UCSD-AML1 (cell line): ENCODE data around the gene PLA2G6.
"Not testable (repeated sequence)": the region's sequence is repeated elsewhere in the genome, so short reads cannot be mapped to it uniquely, and the experiment has no call there.

Experiments
- DNase-seq: peaks from one replicate; lab custom pipeline; 2025; ENCODE audit not compliant: unreplicated experiment; lab: John Stamatoyannopoulos, UW

PLA2G6 gene

DNA sequence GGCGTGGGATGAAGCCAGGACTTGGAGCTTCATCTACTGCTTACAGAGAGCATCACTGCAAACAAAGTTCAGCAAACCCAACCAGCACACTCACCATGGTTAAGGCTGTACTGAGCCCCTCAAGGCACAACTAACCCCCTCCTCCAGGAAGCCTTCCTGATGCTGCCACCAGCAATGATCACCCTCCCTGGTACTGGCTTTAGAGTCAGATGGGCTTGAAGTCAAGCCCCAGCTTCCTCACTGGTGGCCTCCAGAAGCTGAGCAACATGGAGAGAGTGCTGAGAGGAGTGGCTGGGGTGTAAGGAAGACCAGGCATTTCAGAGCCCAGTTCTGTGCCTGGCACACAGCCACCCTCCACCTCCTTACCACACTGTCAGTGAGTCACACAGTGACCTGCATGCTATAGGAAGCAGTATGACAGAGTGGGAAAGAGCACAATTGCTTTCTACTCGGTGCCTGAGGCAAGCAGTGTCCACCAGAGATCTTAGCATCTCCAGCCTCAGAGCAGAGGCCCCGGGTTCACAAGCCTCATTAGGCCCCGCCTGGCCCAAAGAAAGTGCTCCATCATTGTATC lies 46.4 kb downstream of the PLA2G6 start:
- no peak for DNase-seq

DNA sequence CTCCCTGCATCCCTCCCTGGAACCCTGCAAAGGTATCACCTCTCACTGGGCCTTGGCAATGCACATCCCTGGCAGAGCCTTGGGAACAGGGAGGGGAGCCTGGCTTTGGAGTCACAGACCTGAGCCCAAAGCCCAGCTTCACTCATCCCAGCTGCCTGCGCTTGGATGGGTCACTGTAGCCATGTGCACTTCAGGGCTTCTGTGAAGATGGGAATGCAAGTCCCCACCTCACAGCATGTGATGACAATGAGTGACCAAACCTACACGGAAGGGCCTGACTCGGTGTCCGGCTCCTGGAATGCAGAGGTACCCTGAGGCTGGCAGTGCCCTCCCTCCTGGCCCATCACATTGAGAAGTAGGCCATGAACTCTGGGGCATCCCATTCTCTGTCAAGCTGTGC lies 48.3 kb downstream of the PLA2G6 start:
- no peak for DNase-seq

DNA sequence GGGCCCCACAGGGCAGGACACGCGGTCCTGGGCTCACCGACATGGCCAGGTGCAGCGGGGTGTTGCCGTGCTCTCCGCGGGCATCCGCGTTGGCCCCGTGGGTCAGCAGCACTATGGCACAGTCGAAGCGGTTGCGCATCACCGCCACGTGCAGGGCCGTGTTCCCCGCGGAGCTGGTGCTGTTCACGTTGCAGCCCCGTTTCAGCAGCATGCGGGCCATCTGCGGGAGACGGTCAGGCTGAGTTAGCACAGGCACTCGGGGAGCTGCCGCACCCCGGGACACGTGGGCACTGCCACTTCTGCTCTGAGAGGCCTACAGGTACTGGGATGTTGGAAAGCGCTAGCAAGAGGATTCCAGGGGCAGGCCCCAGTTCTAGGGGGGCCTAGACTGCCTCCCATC lies 48.8 kb downstream of the PLA2G6 start:
- no peak for DNase-seq

DNA sequence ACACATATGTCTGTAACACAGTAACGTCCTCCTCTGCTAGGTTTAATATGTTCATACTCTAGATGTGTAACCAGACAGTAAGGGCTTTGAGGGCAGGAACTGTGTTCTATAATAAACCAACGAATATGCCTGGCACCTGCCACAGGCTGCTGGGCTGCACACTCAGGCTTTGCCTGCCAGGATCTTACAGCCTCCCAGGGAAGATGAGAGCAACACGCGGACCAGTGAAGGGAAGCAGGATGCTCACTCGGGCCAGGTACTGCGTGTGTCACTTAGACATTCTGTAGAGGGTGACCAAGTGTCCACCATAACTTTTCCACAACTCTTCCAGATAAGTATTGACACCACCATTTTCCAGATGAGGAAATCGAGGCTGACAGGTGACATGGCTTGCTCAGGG lies 49.5 kb downstream of the PLA2G6 start:
- DNase-seq: no peak

DNA sequence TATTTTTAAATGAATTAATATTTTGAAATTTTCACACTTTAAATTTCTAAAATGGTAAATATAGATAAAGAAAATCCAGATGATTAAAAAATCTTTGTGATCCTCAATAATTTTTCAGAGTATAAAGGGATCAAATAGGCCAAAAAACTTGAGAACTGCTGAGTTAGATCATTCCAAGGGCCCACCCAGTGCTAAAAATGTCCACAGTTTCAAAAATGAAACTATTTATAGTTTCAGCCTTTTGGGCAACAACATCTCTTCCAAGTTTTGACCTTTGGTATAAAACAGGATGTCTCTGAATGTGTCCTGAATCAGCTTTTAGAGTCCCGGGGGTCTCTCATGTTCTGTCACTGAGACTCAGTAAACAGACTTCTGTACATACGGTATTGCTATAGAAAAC lies 50.2 kb downstream of the PLA2G6 start:
- no peak for DNase-seq

DNA sequence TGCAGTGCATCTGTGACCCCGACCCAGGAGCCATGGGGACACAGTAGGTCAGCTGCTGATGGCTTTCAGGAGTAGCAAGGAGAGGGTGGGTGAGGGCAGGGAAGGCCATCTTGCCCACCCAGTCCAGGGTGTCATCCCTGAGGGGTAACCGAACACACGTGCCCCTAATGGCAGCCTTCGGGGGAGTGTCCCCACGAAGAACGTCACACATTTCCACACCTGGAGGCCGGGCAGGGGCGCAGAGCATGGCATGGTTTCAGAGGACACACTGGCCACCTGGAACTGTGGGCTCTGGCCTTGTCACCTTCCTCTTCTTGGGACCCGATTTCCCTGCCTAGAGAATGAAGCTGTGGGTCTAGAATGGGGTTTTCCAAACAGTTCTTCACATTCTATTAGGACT lies 51.8 kb downstream of the PLA2G6 start:
- DNase-seq: no peak

DNA sequence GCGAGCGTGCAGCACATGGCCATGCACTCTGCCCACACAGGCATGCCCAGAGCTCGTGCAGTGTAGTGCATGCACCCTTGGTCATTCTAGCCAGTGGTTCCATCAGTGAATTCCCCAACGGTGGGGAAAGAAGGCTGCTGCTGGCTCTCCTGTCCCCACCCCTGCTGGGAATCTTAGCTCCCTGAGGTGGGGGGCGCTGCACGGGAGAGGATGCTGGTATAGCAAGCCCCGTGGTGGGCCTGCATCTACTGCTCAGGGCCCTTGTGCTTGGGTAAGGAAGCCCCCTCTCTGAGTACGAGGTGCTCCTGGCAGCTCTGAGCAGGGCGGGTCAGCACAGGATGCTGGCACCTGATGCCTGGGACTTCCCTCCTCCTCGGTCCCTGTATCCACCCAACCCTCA lies 52.6 kb downstream of the PLA2G6 start:
- DNase-seq: no peak

DNA sequence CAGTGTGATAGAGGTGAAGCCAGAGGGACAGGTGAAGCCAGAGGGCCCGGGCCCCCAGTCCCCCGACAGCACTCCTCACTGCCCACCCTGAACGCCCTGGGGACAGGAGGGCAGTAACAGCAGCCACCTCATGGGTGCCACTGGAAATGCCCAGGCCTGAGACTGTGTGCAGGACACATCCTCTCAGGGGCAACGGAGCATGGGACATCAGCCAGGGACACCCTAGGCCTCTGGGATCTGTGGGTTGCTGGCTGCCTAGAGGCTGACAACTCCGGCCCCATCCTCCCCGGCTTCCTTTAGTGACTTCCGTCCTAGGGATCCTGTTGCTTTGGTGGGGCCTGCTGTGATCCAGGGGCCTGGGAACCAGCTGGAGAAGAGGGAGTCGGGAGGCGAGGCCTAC lies 53.8 kb downstream of the PLA2G6 start:
- no peak for DNase-seq

DNA sequence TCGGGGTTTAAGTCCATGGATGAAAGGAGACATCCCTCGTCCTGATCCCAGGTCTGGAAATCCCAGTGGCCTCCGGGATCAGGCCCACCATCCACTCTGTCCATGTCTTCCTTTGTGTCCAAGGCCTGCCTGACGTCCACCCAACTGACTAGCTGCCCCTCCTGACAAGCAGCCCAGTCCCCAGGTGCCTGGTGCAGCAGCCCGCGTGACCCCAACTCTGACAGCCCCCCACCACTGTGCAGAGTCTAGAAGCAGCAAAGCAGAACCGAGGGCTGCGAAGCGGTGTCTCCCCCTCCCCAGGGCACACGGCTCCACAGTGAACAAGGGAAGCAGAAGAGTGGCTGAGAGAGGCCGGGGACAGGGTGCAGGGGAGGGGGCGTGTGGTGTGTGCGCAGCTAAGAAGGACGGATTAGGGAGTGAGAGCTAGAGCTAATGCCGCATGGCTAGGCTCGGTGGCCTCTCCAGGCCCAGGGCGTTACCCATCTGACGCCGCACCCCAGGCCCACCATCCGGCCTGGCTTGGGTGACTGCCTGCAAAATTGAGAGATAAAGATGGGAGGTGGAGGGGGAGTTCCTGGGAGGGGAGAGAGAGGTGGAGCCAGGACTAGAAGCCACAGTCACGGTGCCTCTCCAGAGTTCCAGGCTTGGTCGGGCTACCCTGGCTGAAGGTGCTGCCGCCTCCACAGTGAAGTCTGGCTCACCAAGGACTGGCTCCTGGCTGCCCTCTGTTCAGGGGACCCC lies 54.5 kb downstream of the PLA2G6 start:
- no peak for DNase-seq

DNA sequence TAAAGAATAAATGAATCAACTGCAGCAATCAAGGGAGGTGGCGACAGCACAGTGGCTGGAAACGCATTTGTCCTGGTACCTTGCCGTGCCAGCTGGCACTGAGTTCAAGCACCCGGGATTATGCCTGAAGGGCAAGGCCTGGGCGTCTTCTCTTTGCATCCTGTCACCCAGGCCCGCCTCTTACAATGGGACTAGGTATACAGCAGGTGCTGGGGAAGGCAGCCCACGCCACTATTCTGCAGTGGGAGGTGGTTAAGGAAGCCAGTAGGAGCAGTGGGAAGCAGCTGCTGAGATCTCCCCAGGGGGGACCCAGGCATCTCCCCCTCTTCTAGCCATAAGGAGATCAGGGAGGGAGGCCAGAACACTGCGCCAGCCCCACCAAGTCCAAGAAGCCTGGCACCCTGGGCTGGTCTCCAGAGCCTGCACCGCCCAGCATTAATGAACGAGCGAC lies 55.9 kb downstream of the PLA2G6 start:
- DNase-seq: no peak

DNA sequence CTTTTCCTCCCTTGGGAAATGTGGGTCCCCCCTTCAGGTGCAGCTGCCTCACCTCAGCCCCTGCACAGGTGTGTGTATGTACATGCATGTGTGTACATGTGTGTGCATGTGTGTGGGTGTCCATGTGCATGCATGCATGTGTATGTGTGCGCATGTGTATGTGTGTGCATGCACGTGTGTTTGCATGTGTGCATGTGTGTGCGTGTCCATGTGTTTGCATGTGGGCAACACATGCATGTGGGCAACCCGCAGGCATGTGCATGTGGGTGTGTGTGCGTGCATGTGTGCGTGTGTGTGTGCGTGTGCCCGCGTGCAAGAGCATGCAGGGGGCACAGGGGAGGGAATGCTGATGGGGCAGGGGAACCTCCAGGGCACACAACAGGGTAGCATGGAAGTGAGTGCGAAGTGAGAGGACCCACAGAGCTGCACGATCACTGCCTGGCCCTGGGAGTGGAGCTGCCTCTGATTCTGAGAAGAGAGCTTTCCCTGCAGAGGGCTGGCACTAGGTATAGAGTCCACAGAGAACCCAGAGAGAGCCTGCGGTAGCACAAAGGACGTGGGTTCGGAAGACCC lies 56.5 kb downstream of the PLA2G6 start:
- DNase-seq: no peak

DNA sequence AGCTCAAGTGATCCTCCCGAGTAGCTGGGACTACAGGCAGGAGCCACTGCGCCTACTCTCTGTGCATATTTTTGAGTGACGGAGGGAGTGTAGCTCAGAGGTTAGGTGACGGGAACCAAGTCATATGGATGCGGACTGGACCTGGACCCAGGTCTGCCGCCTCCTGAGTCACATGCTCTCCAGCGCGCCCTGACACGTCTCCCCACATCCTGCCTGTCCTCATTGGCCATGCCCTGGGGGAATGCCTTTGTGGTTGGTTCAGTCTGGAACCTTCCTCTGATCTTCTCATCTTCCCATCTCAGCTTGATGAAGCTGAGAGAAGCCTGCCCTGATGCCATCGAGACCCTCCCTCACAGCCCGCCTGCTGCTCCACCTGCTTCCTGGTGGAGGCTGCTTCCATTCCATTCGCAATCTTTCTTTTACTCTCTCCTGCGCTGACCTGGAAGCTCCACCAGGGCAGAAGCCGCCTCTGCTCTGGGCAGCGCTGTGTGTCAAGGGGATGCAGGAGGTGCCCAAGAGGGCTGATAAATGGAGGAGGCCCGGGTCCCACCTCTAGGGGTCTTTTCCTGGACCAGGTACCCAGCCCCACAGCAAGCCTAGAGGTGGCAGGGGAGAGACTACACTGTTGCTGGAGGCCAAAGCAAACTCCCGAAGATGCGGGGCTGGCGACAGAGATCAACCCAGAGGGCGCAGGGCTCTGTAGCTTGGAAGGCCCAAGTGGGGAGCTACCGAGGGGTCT lies 57.2 kb downstream of the PLA2G6 start:
- DNase-seq: no peak

DNA sequence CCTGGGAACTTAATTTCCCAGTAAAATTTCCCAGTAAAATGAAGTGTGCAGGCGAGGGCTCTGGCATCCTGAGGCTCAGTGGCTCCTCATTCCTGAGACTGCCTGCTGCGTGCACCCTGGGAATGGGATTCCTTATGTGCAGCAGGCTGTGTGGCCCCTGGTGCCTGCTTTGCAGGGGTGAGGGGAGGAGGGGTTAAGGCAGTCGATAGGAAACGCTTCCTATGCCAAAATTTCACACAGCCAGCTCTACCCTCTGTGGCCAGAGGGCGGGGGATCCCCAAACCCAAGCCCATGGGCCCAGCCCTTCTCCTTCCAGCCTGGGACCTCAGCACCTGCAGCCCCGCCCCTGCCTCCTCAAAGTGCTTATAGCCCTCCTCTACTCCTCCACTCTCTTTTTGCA lies 59.0 kb downstream of the PLA2G6 start:
- DNase-seq: no peak

DNA sequence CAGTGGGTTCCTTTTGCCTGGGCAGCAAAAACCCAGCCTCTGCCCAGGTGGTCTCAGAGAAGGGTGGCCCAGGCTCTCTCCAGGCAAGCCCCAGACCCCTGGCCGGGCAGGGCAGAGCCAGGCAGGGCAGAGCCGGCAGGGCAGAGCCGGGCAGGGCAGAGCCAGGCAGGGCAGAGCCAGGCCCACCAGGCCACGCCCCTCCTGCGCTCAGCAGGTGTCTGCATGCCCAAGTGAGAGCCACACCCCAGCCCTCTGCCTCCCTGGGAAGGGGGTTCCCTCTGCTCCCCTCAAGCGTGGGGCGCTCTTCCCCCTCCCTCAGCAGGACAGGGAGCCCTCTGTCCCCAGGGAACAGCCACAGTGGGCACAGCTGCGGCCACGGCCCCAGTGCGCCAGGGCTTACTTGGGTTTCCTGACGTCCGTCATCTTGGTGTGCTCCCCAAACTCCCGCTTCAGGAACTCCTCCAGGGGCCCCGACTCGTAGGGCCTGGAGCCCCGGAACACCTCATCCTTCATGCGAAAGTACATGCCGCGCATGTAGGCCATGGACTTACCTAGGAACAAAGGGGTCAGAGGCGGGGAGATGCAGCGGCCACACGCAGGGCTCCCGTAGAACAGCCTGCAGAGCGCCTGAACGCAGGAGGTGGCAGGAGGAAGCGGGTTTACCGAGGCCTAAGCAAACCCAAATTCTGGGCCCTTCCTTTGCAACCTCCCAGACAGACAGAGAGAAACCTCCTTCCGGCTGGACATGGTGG lies 61.1 kb downstream of the PLA2G6 start:
- DNase-seq: no peak

DNA sequence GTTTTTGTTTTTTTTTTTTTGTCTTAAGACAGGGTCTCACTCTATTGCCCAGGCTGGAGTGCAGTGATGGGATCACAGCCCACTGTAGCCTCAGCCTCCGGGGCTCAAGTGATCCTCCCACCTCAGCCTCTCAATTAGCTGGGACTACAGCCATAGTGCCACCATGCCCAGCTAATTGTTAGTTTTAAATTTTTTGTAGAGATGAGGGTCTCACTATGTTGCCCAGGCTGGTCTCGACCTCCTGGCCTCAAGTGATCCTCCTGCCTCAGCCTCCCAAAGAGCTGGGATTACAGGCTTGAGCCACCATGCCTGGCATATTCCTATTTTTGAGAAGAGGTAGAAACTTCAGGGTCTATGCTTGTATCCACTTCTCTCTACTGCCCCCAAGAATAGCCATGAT lies 62.9 kb downstream of the PLA2G6 start:
- DNase-seq: not testable (repeated sequence)

DNA sequence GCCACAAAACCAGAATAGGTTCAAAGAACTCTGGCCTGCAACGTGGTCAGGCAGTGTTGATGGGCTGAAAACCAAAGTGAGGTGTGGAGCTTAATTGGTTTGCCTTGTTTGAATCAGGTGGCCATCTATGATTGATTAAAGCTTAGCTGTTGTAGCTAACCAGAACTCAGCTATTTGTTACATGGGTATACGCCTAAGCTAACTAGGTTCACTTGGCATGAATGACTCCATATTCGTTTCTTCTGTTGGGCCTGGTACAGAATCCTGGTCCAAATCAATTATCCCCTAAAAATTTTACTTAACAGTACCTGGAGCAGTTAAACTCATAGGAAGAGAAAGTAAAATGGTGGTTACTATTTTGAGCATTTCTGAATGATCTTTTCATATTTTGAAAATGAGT lies 63.4 kb downstream of the PLA2G6 start:
- no peak for DNase-seq

DNA sequence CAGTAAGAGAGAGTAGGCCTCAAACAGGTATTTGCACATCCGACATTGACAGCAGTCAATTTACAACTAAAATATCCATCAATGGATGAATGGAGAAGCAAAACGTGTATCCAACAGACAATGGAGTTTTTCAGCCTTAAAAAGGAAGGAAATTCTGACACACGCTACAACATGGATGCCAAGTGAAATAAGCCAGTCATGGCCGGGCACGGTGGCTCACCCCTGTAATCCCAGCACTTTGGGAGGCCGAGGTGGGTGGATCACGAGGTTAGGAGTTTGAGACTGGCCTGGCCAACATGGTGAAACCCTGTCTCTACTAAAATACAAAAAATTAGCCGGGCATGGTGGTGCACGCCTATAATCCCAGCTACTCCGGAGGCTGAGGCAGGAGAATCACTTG lies 64.1 kb downstream of the PLA2G6 start:
- not testable (repeated sequence) for DNase-seq

DNA sequence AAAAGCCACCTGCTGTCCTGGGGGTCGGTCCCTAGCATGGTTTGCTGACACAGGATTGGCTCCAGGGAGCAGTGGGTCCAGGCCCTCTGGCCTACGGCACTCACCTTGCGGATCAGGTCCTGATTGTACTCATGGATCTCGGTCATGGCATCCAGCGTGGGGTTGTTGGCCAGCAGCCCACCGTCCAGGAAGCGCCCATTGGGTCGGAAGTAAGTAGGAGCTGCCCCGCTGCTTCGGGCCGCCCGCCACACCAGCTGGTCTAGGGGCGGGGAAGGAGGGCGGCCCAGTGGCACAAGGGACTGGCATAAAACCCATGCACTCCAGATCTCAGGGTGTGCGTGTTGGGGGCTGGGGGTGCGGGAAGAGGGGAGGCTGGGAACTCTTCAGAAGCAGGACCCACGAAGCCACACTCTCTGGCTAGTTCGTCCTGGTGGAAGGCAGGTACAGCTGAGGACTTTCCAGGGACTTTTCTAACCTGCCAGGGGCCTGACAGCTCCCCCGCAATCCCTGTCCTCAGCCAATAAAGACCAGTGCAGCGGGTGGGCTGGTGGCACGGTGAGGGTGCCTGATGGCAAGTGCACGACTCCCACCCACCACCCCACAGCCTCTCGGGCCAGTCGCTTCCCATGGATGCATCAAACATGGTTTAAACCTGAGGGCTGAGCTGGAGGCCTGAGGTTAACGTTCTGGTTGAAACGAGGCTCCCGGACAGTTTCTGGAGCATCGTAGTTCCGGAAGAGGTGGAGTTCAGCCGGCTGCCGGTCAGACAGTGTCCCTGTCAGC lies 66.0 kb downstream of the PLA2G6 start:
- DNase-seq: no peak

DNA sequence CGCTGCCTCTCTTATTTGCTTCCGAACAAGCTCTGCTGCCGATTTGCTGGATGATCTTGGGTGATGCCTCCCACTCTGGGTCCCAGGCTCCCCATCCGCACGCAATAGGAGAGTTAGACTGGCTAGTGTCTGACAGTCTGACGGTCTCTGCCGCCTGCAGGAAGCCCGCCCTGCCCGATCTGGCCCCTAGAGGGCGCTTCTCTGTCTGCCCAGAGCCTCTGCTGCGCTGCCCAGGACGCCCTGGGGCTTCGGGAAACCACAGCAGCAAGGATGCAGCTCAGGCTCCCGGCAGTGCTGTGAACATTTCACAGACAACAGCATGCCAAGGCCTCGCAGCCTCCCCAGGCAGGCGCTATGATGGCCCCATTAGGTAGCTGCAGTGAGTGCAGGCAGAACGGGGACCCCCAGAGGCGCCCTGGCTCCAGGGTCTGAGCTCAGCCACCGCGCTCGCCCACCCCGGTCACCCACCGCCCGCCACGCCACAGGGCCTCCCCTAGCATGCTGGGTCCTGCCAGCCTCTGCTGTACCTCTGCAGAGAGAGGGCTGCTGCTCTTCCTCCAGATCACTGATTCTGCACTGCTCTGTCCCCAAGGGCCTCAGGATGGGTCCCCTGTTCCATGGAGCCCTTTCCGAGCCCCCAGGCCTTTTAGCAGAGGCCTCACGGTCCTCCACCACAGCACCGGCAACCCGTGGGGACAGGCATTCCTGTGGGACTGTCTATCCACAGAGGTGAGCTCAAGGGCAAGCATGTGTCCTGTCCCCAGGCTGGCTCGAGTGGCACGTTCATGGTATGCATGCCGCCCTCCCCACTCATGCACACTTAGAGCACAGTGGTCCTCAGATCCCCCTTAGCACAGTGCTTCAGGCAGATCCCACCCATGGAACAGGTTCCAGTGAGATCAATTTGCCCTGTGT lies 66.9 kb downstream of the PLA2G6 start:
- peak; percentile 86 for DNase-seq
